Stomach smooth muscle (tissue), 2 donors: ENCODE data around the gene CASZ1.

Source experiments
- H3K27ac ChIP-seq: one replicate; pipeline ENCODE4 v1.7.0; 2013; ENCODE audit warnings: mild to moderate bottlenecking, low read length, inconsistent platforms
- H3K27me3 ChIP-seq, 2 donors: one replicate each; pipeline ENCODE4 v1.7.0; 2013; ENCODE audit warnings: low read length in 2 of 2; ENCODE audit not compliant: insufficient read depth in 2 of 2, control insufficient read depth in 1 of 2
- H3K36me3 ChIP-seq, 2 donors: one replicate each; pipeline ENCODE4 v1.7.0; 2013; ENCODE audit warnings: low read length in 2 of 2; ENCODE audit not compliant: control insufficient read depth in 2 of 2, insufficient read depth in 2 of 2
- H3K4me1 ChIP-seq: one replicate; pipeline ENCODE4 v1.7.0; 2013; ENCODE audit warnings: low read length; ENCODE audit not compliant: control insufficient read depth, insufficient read depth
- H3K4me3 ChIP-seq, 2 donors: one replicate each; pipeline ENCODE4 v1.7.0; 2013; ENCODE audit warnings: low read length in 2 of 2
- H3K9ac ChIP-seq, 2 donors: one replicate each; pipeline ENCODE4 v1.7.0; 2013; ENCODE audit warnings: low read length in 2 of 2, mild to moderate bottlenecking in 1 of 2
- H3K9me3 ChIP-seq, 2 donors: one replicate each; pipeline ENCODE4 v1.7.0; 2013; ENCODE audit warnings: low read length in 2 of 2; ENCODE audit not compliant: control insufficient read depth in 2 of 2
- donor health status: healthy.
- donor health status: Pancreatic carcinoma.

Gene CASZ1

GRCh38 chr1:10779841-10780240, 16.6 kb downstream of the CASZ1 start:
- H3K27me3 ChIP-seq, result no peaks in the 10 kb centered on the region
- no peaks in the 10 kb centered on the region for H3K9me3 ChIP-seq
- H3K4me1 ChIP-seq, result peaks cover 63% of the 10 kb centered on the region
- no peak overlapping the region for H3K9ac ChIP-seq
- H3K27ac ChIP-seq, result no peak overlapping the region
- no peaks in the 10 kb centered on the region for H3K36me3 ChIP-seq
- no peak overlapping the region for H3K4me3 ChIP-seq

GRCh38 chr1:10779201-10779600, 17.2 kb downstream of the CASZ1 start:
- Histone ChIP-seq H3K9ac (no peak overlapping the region), H3K27ac (no peak overlapping the region), H3K4me3 (no peak overlapping the region)

GRCh38 chr1:10778640-10779039, 17.8 kb downstream of the CASZ1 start:
- Histone ChIP-seq H3K9ac (no peak overlapping the region), H3K27me3 (no peaks in the 10 kb centered on the region), H3K9me3 (no peaks in the 10 kb centered on the region), H3K27ac (no peak overlapping the region), H3K36me3 (no peaks in the 10 kb centered on the region), H3K4me3 (no peak overlapping the region), H3K4me1 (peaks cover 63% of the 10 kb centered on the region)

More at GRCh38 chr1:10779201-10779600, 17.2 kb downstream of the CASZ1 start:
- Histone ChIP-seq H3K36me3 (no peaks in the 10 kb centered on the region), H3K4me1 (peaks cover 62% of the 10 kb centered on the region), H3K27me3 (no peaks in the 10 kb centered on the region), H3K9me3 (no peaks in the 10 kb centered on the region)

DNA sequence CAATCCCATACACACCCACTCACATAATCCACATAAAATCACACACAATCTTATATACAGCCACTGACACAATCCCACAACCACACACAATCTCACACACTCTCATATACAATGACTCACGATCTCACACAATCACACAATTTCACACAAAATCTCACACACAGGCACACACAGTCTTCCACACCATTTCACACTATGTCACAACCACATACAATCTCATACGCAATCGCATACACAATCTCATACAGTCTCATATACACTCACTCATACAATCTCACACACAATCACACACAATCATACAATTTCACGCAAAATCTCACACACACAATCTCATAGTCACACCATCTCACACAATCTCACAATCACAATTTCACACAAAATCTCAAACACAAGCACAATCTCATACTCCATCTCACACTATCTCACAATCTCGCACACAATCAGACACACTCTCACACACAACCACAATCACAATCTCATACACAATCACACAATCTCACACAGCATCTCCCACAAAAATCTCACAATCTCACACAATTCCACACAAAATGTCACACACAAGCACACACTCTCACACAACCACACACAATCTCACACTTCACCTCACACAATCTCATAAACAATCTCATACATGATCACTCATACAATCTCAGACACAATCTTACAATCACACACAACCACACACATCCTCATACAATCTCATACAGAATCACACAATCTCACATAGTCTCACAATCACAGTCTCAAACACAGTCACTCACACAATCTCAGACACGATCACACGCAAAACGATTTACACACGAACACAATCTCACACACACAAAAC, 18.5 kb downstream of the CASZ1 start:
- Histone ChIP-seq H3K9me3 (no peaks in the 10 kb centered on the region), H3K36me3 (no peaks in the 10 kb centered on the region), H3K27me3 (no peaks in the 10 kb centered on the region), H3K27ac (no peak overlapping the region), H3K4me1 (peaks cover 66% of the 10 kb centered on the region), H3K9ac (no peak overlapping the region), H3K4me3 (no peak overlapping the region)

GRCh38 chr1:10776190-10776905, 20.1 kb downstream of the CASZ1 start:
- H3K9ac ChIP-seq, result no peak overlapping the region
- H3K9me3 ChIP-seq, result no peaks in the 10 kb centered on the region
- H3K4me3 ChIP-seq, result no peak overlapping the region
- H3K36me3 ChIP-seq, result no peaks in the 10 kb centered on the region
- no peaks in the 10 kb centered on the region for H3K27me3 ChIP-seq
- no peak overlapping the region for H3K27ac ChIP-seq
- peaks cover 53% of the 10 kb centered on the region for H3K4me1 ChIP-seq

DNA sequence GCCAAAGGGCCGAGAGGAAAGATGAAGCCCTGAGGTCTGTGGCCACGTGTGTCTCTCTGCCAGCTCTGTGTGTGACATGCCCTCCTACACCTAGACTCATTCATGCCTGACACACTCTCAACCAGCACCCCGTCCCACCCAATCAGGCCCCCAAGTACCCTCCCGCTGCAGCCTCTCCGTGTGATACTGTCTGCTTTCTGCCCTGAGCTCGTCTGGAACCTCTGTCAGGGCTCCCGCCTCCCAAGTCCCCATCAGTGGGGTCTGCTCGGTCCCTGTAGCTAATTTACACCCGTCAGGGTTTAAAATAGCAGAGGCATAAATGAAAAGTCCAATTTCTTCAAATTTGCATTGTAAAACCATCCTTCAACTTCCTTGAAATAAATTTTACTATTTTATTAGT, 20.7 kb downstream of the CASZ1 start:
- Histone ChIP-seq H3K36me3 (no peaks in the 10 kb centered on the region), H3K4me3 (no peak overlapping the region), H3K9me3 (no peaks in the 10 kb centered on the region), H3K9ac (no peak overlapping the region), H3K27me3 (no peaks in the 10 kb centered on the region), H3K27ac (no peak overlapping the region), H3K4me1 (peaks cover 49% of the 10 kb centered on the region)

DNA sequence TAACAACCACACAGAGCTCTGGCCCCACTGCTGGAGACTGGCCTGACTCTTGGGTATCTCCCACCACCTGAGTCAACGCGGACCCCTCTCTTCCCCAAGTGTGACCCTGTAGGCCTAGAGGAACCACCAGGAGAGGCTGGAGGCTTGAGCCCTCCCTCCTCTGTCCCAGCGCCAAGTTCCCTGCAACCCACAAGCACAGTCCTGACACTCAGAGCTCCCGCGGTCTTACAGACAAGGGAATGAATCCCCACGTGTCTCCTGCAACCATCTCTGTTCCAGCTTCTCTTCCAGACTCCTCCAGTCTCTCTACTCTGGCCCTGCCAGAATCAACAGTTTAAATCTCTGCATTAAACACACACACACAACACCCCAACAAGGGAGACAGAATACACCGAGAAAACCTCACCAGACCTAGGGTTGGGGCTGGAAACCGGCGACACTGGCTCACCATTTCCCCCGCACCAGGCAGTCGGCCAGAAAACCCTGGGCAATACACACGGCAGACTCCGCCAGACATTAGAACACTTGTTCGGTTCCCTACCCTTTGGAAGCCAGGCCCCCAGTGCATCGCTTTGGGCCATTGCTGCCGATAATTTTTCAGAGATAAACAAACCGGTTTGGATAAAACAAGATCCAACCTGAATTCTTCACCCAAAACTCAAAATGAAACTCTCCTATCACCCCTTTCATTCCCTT, 21.7 kb downstream of the CASZ1 start:
- no peak overlapping the region for H3K27ac ChIP-seq

GRCh38 chr1:10773851-10774614, 22.4 kb downstream of the CASZ1 start:
- Histone ChIP-seq H3K27ac (no peak overlapping the region), H3K9ac (no peak overlapping the region), H3K4me1 (peaks cover 43% of the 10 kb centered on the region), H3K27me3 (no peaks in the 10 kb centered on the region), H3K4me3 (no peak overlapping the region), H3K36me3 (no peaks in the 10 kb centered on the region), H3K9me3 (no peaks in the 10 kb centered on the region)

More for the DNA sequence above, 21.7 kb downstream of the CASZ1 start:
- Histone ChIP-seq H3K4me3 (no peak overlapping the region), H3K9ac (no peak overlapping the region), H3K27me3 (no peaks in the 10 kb centered on the region), H3K36me3 (no peaks in the 10 kb centered on the region), H3K9me3 (no peaks in the 10 kb centered on the region), H3K4me1 (peaks cover 44% of the 10 kb centered on the region)

- H3K36me3 ChIP-seq, result no peaks in the 10 kb centered on the region
- H3K9ac ChIP-seq, result no peak overlapping the region
- peaks cover 38% of the 10 kb centered on the region for H3K4me1 ChIP-seq
- no peaks in the 10 kb centered on the region for H3K9me3 ChIP-seq
- no peaks in the 10 kb centered on the region for H3K27me3 ChIP-seq
- H3K27ac ChIP-seq, result no peak overlapping the region
- no peak overlapping the region for H3K4me3 ChIP-seq
These were observed 23.1 kb downstream of the CASZ1 start for GRCh38 chr1:10773376-10773775.

- no peak overlapping the region for H3K9ac ChIP-seq
- no peaks in the 10 kb centered on the region for H3K36me3 ChIP-seq
- H3K4me1 ChIP-seq, result peaks cover 35% of the 10 kb centered on the region
- H3K27me3 ChIP-seq, result no peaks in the 10 kb centered on the region
- no peak overlapping the region for H3K4me3 ChIP-seq
- H3K9me3 ChIP-seq, result no peaks in the 10 kb centered on the region
- no peak overlapping the region for H3K27ac ChIP-seq
These were observed 23.7 kb downstream of the CASZ1 start for GRCh38 chr1:10772711-10773110.
